H1 (cell line): Measurements from ENCODE around the gene LIMS1.
"Not testable (repeated sequence)": the region's sequence is repeated elsewhere in the genome, so short reads cannot be mapped to it uniquely, and the experiment has no call there.

Source experiments
- CHD2 ChIP-seq: IDR thresholded peaks from 2 replicates; pipeline ENCODE4 v1.6.1; 2012; ENCODE audit warnings: low read length, improper control_type of control experiment
- EP300 ChIP-seq, 2 experiments: IDR thresholded peaks; 1 replicate in 1 of 2; 2 replicates in 1 of 2; pipeline ENCODE4 v1.6.1; 2011 to 2012; ENCODE audit warnings: low read depth in 2 of 2, low read length in 2 of 2, mild to moderate bottlenecking in 2 of 2, borderline replicate concordance in 1 of 2, inconsistent platforms in 1 of 2, moderate library complexity in 1 of 2
- EZH2 ChIP-seq: fragments of 200-600 bp; sonication (generic); IDR thresholded peaks from 2 replicates; pipeline ENCODE4 v1.7.1; 2012; ENCODE audit warnings: low read depth, mild to moderate bottlenecking, moderate library complexity, low read length, inconsistent platforms; ENCODE audit not compliant: severe bottlenecking
- HDAC6 ChIP-seq: IDR thresholded peaks from one replicate; pipeline ENCODE4 v1.7.1; 2012; ENCODE audit warnings: low read depth, mild to moderate bottlenecking, inconsistent platforms, low read length, moderate library complexity
- POLR2A ChIP-seq, 2 experiments: IDR thresholded peaks; 1 replicate in 1 of 2; 2 replicates in 1 of 2; pipeline ENCODE4 v1.6.1; 2011; ENCODE audit warnings: low read depth in 2 of 2, low read length in 2 of 2, mild to moderate bottlenecking in 2 of 2; ENCODE audit errors: control extremely low read depth in 1 of 2
- TF ChIP-seq, protein P1 (sequence below), 3 experiments: IDR thresholded peaks; 1 replicate in 2 of 3; 2 replicates in 1 of 3; pipeline versions ENCODE4 v1.5.1 to v1.6.1; 2011; ENCODE audit warnings: low read length in 3 of 3, mild to moderate bottlenecking in 3 of 3, inconsistent platforms in 2 of 3, low read depth in 1 of 3, moderate library complexity in 1 of 3; ENCODE audit not compliant: insufficient read depth in 1 of 3; ENCODE audit errors: control extremely low read depth in 1 of 3
- TF ChIP-seq, protein P2 (sequence below): IDR thresholded peaks from 2 replicates; pipeline ENCODE4 v1.6.1; 2012; ENCODE audit warnings: inconsistent platforms

DNA sequence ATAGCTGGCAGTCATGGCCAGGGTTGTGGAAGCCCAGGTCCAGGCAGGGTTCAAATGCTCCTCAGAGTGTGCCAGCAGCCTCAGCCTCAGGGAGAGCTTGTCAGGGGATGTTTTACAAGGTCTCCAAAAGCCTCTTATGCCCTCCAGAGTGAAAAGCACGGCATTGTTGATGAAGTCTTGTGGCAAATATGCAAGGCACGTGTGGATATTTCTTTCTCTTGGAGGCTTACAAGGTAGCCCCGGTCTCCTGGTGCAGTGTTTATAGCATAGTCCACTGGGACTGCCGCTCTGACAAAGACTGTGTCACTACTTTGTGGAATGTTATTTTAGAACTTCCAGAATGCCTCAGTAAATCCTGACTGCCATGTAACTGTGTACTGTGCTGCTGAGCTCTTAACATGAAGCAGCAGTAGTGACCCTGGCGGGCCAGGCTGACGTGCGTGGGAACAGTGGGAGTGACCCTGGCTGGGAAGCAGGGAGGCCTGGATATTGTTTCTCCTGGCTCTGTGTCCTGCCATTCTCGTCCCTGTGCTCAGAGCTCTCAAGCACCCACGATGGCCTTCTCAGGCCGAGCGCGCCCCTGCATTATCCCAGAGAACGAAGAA is 120.4 kb downstream of the LIMS1 start:
- TF ChIP-seq POLR2A (IDR thresholded peaks at IDR 0.05; ENCODE audit: control extremely low read depth in 1 of 2, low read depth in 2 of 2, low read length in 2 of 2); HDAC6; EZH2; CHD2; EP300 (IDR thresholded peaks at IDR 0.05; ENCODE audit: borderline replicate concordance in 1 of 2, low read depth in 2 of 2, low read length in 2 of 2): not testable (repeated sequence)
- TF ChIP-seq, protein P1, sequence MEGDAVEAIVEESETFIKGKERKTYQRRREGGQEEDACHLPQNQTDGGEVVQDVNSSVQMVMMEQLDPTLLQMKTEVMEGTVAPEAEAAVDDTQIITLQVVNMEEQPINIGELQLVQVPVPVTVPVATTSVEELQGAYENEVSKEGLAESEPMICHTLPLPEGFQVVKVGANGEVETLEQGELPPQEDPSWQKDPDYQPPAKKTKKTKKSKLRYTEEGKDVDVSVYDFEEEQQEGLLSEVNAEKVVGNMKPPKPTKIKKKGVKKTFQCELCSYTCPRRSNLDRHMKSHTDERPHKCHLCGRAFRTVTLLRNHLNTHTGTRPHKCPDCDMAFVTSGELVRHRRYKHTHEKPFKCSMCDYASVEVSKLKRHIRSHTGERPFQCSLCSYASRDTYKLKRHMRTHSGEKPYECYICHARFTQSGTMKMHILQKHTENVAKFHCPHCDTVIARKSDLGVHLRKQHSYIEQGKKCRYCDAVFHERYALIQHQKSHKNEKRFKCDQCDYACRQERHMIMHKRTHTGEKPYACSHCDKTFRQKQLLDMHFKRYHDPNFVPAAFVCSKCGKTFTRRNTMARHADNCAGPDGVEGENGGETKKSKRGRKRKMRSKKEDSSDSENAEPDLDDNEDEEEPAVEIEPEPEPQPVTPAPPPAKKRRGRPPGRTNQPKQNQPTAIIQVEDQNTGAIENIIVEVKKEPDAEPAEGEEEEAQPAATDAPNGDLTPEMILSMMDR (IDR thresholded peaks at IDR 0.05; ENCODE audit: control extremely low read depth in 1 of 3, insufficient read depth in 1 of 3, low read depth in 1 of 3, low read length in 3 of 3): not testable (repeated sequence)
- TF ChIP-seq, protein P2, sequence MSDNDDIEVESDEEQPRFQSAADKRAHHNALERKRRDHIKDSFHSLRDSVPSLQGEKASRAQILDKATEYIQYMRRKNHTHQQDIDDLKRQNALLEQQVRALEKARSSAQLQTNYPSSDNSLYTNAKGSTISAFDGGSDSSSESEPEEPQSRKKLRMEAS: not testable (repeated sequence)
